ENCODE measurements around the gene ZHX3.

DNA sequence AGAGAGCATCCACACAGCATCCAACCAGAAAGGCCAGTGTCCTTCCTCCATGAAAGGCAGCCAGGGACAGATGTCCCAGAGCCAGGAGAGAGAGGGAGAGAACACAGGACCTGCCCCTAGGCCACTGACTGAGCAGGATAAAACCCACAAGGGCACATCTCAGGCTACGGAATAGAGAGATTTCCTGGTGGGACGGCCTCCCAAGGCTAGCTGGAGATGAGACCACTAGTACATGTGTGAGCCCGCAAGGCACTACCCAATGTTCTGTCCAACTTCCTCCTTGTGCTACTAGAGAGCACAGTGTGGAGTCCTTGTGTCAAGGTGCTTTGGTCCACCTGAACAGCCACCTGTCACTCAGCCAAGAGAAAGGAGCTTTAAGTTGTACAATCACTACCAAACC is 136.0 kb downstream of the ZHX3 start:
- TF ChIP-seq, protein P1, sequence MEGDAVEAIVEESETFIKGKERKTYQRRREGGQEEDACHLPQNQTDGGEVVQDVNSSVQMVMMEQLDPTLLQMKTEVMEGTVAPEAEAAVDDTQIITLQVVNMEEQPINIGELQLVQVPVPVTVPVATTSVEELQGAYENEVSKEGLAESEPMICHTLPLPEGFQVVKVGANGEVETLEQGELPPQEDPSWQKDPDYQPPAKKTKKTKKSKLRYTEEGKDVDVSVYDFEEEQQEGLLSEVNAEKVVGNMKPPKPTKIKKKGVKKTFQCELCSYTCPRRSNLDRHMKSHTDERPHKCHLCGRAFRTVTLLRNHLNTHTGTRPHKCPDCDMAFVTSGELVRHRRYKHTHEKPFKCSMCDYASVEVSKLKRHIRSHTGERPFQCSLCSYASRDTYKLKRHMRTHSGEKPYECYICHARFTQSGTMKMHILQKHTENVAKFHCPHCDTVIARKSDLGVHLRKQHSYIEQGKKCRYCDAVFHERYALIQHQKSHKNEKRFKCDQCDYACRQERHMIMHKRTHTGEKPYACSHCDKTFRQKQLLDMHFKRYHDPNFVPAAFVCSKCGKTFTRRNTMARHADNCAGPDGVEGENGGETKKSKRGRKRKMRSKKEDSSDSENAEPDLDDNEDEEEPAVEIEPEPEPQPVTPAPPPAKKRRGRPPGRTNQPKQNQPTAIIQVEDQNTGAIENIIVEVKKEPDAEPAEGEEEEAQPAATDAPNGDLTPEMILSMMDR (IDR thresholded peaks at IDR 0.05; ENCODE audit: low read depth, low read length, poor library complexity, severe bottlenecking), result no peak
- TF ChIP-seq EZH2phosphoT487 (IDR thresholded peaks at IDR 0.05; ENCODE audit: borderline replicate concordance, low read length), result no peak

Measured in DOHH2 (cell line).